HTERT RPE-1 (cell line): ENCODE data around the gene FDXR.

ENCODE experiments used
- in situ Hi-C: fragments of 300-500 bp; cut with MboI; formaldehyde crosslinking; loops from 4 replicates; pipeline ENCODE4 v1.14.3; 2020; ENCODE audit warnings: low sequenced_read_pairs

Gene FDXR

GRCh38 chr17:74859459-74860228, 13.2 kb downstream of the FDXR start, which contains the start of gene GRIN2C:
GRIN2C (minus strand) TSS chr17:74859885; CDS start chr17:74855092, 4,793 bp downstream.
- in situ Hi-C loops, result no loop called here

- in situ Hi-C loops, result no loop called here
Observed at GRCh38 chr17:74858672-74859458, 13.9 kb downstream of the FDXR start.

DNA sequence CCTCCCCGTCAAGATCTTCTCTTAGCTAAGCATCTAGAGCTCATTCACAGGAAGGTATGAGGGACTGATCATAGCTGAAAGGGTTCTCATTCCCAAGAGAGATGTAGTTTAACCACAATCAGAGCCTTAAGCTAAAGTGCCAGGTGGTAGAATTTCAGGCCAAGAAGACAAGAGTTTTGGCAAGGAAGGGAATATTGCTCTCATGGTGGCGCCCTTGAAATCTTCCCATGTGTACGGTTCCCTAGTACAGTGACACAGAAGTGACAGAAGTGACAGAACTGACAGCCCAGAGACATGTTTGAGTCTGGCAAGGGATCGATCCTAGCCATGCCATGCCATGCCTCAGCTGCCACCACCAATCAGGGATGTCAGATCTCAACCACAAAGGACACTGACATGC, 15.6 kb downstream of the FDXR start:
- in situ Hi-C loops, result no loop called here

GRCh38 chr17:74856112-74856511, 16.7 kb downstream of the FDXR start:
- in situ Hi-C loops, result no loop called here

- in situ Hi-C loops, result no loop called here
Observed at GRCh38 chr17:74855323-74855722, 17.5 kb downstream of the FDXR start.

DNA sequence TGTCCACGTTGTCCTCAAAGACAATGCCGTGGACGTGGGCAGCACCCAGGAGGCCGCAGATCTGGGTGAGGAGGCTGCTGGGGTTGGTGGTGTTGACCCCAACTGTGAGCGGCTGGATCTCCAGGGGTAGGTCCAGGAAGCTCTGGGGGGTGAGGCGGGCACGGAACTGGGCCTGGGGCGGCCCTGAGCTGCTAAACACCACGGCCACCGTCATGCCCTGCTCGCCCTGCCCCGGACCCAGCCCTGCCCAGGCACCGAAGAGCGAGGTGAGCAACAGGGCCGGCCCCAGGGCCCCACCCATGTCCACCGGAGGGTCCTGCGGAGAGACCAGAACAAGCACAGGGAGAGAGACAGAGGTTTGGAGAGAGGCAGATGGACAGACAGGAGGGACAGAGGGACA, 18.0 kb downstream of the FDXR start:
- in situ Hi-C loops, result no loop called here

DNA sequence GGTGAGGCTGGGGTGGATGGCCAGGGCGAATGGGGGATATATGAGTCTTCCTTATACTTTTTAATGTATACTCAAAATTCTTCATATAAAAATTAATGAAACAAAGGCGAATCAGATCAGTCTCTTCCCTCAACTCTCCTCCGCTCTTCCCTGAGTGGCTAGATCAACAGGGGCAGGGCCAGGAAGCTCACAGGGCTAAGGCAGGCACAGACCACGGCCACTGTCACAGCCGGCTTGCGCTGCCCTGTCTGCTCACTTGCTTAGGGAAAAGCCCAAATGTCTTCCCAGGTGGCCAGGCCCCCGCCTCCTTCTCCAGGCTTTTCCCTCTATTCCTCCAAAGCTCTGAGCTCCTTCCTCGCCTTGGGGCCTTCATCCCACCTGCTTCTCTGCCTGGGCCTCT, 19.1 kb downstream of the FDXR start:
- in situ Hi-C loops, result no loop called here

- in situ Hi-C loops, result no loop called here
Observed at GRCh38 chr17:74853048-74853397, 19.8 kb downstream of the FDXR start.

- in situ Hi-C loops, result no loop called here
Observed at GRCh38 chr17:74852237-74853047, 20.4 kb downstream of the FDXR start.

- in situ Hi-C loops, result no loop called here
Observed at GRCh38 chr17:74851612-74852236, 21.1 kb downstream of the FDXR start.

- in situ Hi-C loops, result no loop called here
Observed at GRCh38 chr17:74850914-74851313, 21.9 kb downstream of the FDXR start.

DNA sequence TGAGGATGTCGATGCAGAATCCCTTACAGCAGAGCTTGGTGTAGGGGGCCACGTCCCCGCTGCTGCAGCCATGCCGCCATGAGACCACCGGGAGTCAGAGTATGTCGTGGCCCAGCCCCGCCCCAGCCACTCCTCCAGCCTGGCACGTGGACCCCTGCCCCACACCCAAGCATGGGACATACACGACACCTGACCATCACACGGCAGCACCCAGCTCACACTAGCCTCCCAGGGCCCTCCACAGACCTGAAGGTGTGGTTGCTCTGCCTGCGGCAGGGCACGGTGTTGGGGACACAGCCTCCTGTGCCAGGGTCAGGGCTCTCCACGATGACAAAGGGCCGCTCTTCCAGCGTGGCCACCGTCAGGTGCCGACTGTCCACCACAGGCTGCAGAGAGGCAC, 22.5 kb downstream of the FDXR start:
- in situ Hi-C loops, result no loop called here

DNA sequence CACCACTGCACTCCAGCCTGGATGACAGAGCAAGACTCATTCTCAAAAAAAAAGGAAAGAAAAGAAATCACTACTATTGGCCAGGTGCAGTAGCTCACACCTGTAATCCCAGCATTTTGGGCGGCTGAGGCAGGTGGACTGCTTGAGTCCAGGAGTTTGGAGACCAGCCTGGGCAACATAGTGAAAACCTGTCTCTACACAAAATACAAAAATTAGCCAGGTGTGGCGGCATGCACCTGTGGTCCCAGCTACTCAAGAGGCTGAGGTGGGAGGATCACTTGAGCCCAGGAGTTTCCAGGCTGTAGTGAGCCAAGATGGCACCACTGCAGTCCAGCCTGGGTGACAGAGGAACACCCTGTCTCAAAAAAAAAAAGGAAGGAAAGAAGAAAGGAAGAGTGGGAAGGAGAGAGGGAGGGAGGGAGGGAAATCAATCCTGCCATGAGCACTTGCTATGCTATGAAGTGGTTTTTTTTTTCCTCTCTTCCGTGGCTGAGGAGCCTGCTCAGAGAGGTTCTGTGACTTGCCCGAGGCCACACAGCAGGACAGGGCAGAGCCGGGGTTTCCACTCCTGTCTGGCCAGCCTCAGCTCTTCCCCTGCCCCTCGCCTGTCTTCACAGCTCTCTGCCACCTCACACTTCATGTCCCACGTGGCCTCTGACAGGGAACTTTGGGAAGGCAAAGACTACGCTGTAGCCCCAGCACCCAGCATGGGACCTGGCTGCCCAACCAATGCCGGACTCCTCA, 24.0 kb downstream of the FDXR start:
- in situ Hi-C loops, result no loop called here

DNA sequence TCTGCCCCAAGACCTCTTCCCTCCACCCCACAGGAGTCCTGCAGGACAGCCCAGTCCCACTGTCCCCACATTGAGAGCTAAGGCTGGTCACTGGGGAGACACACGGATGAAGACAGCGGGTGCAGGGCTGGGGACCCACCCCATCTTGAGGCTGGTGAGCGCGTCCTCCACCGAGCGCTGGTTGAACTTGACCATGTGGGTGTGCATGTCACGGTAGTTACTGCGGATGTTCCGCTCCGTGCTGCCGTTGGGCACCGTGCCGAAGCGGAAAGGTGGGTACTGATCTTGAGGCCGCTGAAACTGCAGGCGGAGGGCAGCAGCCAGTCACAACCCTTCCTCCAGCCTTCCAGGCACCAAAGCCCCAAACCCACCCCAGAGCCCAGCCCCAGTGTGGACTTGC, 26.2 kb downstream of the FDXR start:
- in situ Hi-C loops, result no loop called here

GRCh38 chr17:74843352-74843627, 29.5 kb downstream of the FDXR start:
- in situ Hi-C loops, result no loop called here

DNA sequence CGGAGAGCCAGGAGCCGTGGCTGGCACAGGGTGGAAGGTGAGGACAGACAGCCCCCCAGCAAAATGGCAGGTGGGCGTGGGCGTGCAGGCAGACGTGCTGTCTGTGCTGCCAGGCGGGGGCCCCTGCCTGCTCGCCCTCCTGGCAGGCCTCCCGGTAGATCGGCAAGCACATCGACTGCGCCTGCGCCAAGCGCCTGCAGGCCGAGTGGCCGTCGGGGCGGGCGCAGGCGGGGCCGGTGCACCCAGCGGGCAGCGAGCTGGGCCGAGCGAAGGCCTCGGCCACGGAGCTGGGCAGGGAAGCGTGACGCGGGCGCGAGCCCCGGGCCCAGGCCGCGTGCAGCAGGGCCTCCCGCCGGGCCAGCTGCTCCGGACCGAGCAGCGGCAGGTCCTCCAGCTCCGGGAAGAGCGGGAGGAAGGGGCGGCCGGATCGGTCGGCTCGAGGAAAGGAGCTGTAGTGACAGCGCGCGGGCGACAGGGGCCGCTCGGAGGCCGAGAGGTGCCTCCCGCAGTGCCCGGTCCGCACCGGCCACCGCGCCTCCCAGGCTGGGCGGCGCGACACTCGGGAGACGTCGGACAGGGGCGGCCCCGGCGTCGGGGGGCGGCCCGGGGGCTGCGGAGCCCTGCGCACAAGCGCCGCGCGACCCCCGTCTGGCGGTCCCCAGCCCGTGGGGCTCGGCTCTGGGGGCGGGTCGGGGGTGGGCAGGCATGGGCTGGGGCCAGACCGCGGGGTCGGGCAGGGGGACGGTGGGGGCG, 30.0 kb downstream of the FDXR start:
- in situ Hi-C loops, result no loop called here

- in situ Hi-C loops, result no loop called here
Observed at GRCh38 chr17:74842146-74842598, 30.6 kb downstream of the FDXR start.

DNA sequence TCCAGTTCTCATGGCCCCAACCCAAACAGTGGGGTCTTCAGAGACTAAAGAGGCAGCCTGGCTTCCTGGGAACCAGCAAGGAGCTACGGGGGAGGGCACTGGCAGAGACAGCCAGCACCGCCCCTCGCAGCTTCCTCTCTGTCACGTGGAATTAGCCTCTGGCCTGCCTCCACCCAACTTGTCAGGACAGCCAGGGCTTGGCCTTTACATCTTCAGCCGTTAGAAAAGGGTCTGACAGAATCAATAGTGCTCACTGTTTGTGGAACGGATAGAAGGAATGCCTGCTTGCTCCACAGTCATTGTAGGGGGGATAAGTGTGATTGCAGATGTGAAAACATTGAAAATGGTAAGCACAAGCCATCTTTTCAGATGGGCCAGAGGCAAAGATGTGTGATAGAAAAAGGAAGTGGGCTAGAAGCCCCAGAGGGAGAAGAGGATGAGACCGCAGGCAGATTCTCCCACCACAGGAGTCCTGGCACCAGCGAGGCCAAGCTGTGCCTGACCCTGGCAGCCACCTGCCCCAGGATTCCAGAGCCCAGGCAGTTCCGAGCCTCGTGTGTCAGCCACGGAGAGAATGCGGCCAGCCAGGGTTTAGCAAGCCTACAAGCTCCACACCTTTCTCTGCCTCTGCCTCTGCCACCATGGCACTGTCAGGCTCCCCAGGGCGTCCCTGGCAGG, 31.7 kb downstream of the FDXR start:
- in situ Hi-C loops, result no loop called here
